ENCODE data around the gene TAX1BP3. TPM values are rescaled to one million over a fixed set of nuclear protein-coding genes. Genes with fewer than 3 reads are reported as not detected.

TAX1BP3 gene
- total and polyA plus RNA-seq, 9 of the 15 experiments (the other 6 are each of a cell fraction or from before 2014, with no cell fraction given), result 0.99 to 14.5 (median 6.2) TPM

- TF ChIP-seq, protein P1, sequence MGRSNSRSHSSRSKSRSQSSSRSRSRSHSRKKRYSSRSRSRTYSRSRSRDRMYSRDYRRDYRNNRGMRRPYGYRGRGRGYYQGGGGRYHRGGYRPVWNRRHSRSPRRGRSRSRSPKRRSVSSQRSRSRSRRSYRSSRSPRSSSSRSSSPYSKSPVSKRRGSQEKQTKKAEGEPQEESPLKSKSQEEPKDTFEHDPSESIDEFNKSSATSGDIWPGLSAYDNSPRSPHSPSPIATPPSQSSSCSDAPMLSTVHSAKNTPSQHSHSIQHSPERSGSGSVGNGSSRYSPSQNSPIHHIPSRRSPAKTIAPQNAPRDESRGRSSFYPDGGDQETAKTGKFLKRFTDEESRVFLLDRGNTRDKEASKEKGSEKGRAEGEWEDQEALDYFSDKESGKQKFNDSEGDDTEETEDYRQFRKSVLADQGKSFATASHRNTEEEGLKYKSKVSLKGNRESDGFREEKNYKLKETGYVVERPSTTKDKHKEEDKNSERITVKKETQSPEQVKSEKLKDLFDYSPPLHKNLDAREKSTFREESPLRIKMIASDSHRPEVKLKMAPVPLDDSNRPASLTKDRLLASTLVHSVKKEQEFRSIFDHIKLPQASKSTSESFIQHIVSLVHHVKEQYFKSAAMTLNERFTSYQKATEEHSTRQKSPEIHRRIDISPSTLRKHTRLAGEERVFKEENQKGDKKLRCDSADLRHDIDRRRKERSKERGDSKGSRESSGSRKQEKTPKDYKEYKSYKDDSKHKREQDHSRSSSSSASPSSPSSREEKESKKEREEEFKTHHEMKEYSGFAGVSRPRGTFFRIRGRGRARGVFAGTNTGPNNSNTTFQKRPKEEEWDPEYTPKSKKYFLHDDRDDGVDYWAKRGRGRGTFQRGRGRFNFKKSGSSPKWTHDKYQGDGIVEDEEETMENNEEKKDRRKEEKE (IDR thresholded peaks at IDR 0.05; ENCODE audit: borderline replicate concordance in 1 of 2, control insufficient read depth in 1 of 2, low read depth in 2 of 2, low read length in 1 of 2), result no peak
- no peak for TF ChIP-seq RAD51 (IDR thresholded peaks at IDR 0.05; ENCODE audit: borderline replicate concordance, low read depth)
- TF ChIP-seq KLF16 (IDR thresholded peaks at IDR 0.05), result no peak
- no peak for TF ChIP-seq ZNF165 (CRISPR knock-in tag; IDR thresholded peaks at IDR 0.05; ENCODE audit: borderline replicate concordance)
- no peak for TF ChIP-seq POLR2A (conservative IDR thresholded peaks at IDR 0.05)
- no peak for TF ChIP-seq PBX2 (CRISPR knock-in tag; IDR thresholded peaks at IDR 0.05; ENCODE audit: low read depth)
- TF ChIP-seq PBX2 (tag; conservative IDR thresholded peaks at IDR 0.05; ENCODE audit: low read depth), result no peak
- TF ChIP-seq JUN (IDR thresholded peaks at IDR 0.05; ENCODE audit: borderline replicate concordance, low read depth, low read length), result no peak
- TF ChIP-seq JUN (CRISPR knock-in tag; IDR thresholded peaks at IDR 0.05; ENCODE audit: borderline replicate concordance), result no peak
- TF ChIP-seq ZNF431 (CRISPR knock-in tag; IDR thresholded peaks at IDR 0.05), result no peak
- TF ChIP-seq E2F3 (CRISPR knock-in tag; IDR thresholded peaks at IDR 0.05), result no peak
Measured at GRCh38 chr17:3627769-3628167, 40.6 kb downstream of the TAX1BP3 start (continued).

Measured in K562 (cell line).